Endothelial cell (in vitro differentiated cells): ENCODE data around the gene DPH3. TPM values are rescaled to one million over a fixed set of nuclear protein-coding genes. Genes with fewer than 3 reads are reported as not detected.

ENCODE experiments used
- DNase-seq: peaks from one replicate; pipeline ENCODE4 v3.0.0; 2021; ENCODE audit warnings: low spot score
- H3K27ac Mint-ChIP-seq: one replicate; pipeline ENCODE4 v1.8.0; 2021; ENCODE audit warnings: mixed read lengths, inconsistent platforms; ENCODE audit not compliant: unreplicated experiment
- H3K27me3 Mint-ChIP-seq: one replicate; pipeline ENCODE4 v1.8.0; 2021; ENCODE audit warnings: mild to moderate bottlenecking, moderate library complexity, mixed read lengths, inconsistent platforms; ENCODE audit not compliant: unreplicated experiment
- H3K36me3 Mint-ChIP-seq: one replicate; pipeline ENCODE4 v1.8.0; 2021; ENCODE audit warnings: mild to moderate bottlenecking, low read depth, mixed read lengths, inconsistent platforms; ENCODE audit not compliant: unreplicated experiment
- H3K4me1 Mint-ChIP-seq: one replicate; pipeline ENCODE4 v1.8.0; 2021; ENCODE audit warnings: mild to moderate bottlenecking, mixed read lengths, inconsistent platforms; ENCODE audit not compliant: unreplicated experiment
- H3K4me3 Mint-ChIP-seq: one replicate; pipeline ENCODE4 v1.8.0; 2021; ENCODE audit warnings: mild to moderate bottlenecking, mixed read lengths, inconsistent platforms; ENCODE audit not compliant: unreplicated experiment
- H3K9me3 Mint-ChIP-seq: one replicate; pipeline ENCODE4 v1.8.0; 2021; ENCODE audit warnings: mixed read lengths, inconsistent platforms; ENCODE audit not compliant: unreplicated experiment
- CTCF ChIP-seq: fragments of 200-600 bp; sonication (generic); IDR thresholded peaks from one replicate; pipeline ENCODE4 v1.5.0; 2021; ENCODE audit warnings: antibody characterized with exemption; ENCODE audit not compliant: unreplicated experiment
- total RNA-seq: library from RNA; stranded (reverse); fragmentation: NEBNext Ultra II Directional; extraction: Animal tissue kit (Norgen Biotek cat#: 25700); gene quantifications from one replicate; pipeline ENCODE4 v1.2.1, GENCODE V29; 2021; ENCODE audit not compliant: unreplicated experiment

Gene DPH3
- total RNA-seq, 1 donor from 2014 or later: 33.3 TPM

- Mint-ChIP-seq H3K9me3 (no peaks in the 10 kb centered on the region), H3K4me3 (peak overlapping the region; percentile 98), H3K27me3 (no peaks in the 10 kb centered on the region), H3K27ac (peak overlapping the region; percentile 98), H3K4me1 (peaks cover 22% of the 10 kb centered on the region), H3K36me3 (no peaks in the 10 kb centered on the region)
- TF ChIP-seq CTCF: no peak
- DNase-seq: no peak
These were observed 678 bp upstream of the DPH3 start for GRCh38 chr3:16265455-16265786.

- peak overlapping the region; percentile 98 for H3K27ac Mint-ChIP-seq
- H3K9me3 Mint-ChIP-seq: no peaks in the 10 kb centered on the region
- no peaks in the 10 kb centered on the region for H3K27me3 Mint-ChIP-seq
- peaks cover 22% of the 10 kb centered on the region for H3K4me1 Mint-ChIP-seq
- H3K36me3 Mint-ChIP-seq: peaks cover 6% of the 10 kb centered on the region
- peak overlapping the region; percentile 98 for H3K4me3 Mint-ChIP-seq
- DNase-seq: no peak
- no peak for TF ChIP-seq CTCF
These were observed 502 bp downstream of the DPH3 start for GRCh38 chr3:16264174-16264707.

GRCh38 chr3:16262174-16262573 lies 2.6 kb downstream of the DPH3 start:
- DNase-seq: no peak
- Mint-ChIP-seq H3K27ac (no peak overlapping the region), H3K27me3 (no peaks in the 10 kb centered on the region), H3K36me3 (peaks cover 6% of the 10 kb centered on the region), H3K4me3 (no peak overlapping the region), H3K4me1 (peaks cover 18% of the 10 kb centered on the region), H3K9me3 (no peaks in the 10 kb centered on the region)
- TF ChIP-seq CTCF: no peak

GRCh38 chr3:16260046-16260445 lies 4.7 kb downstream of the DPH3 start:
- Mint-ChIP-seq H3K9me3 (no peaks in the 10 kb centered on the region), H3K4me3 (no peak overlapping the region), H3K36me3 (peaks cover 6% of the 10 kb centered on the region), H3K27ac (no peak overlapping the region), H3K4me1 (peaks cover 9% of the 10 kb centered on the region), H3K27me3 (no peaks in the 10 kb centered on the region)
- no peak for TF ChIP-seq CTCF
- no peak for DNase-seq

- no peak overlapping the region for H3K27ac Mint-ChIP-seq
- peaks cover 6% of the 10 kb centered on the region for H3K36me3 Mint-ChIP-seq
- no peak for TF ChIP-seq CTCF
- H3K9me3 Mint-ChIP-seq: no peaks in the 10 kb centered on the region
- DNase-seq: no peak
- no peaks in the 10 kb centered on the region for H3K27me3 Mint-ChIP-seq
- H3K4me3 Mint-ChIP-seq: no peak overlapping the region
- H3K4me1 Mint-ChIP-seq: peaks cover 5% of the 10 kb centered on the region
These were observed 5.9 kb downstream of the DPH3 start for GRCh38 chr3:16258866-16259265.
